CD4-positive, alpha-beta memory T cell (primary cell): Measurements from ENCODE around the gene CEBPE. TPM values are rescaled to one million over a fixed set of nuclear protein-coding genes. Genes with fewer than 3 reads are reported as not detected.

ENCODE experiments used
- CTCF ChIA-PET: fragments of 350-600 bp; sonication (Branson Sonifier 250); formaldehyde crosslinking; loops from one replicate; lab custom pipeline; 2021; ENCODE audit warnings: inconsistent platforms; ENCODE audit not compliant: partially characterized antibody; lab: Charles Lee
- POLR2A ChIA-PET: fragments of 350-600 bp; sonication (Branson Sonifier 250); formaldehyde crosslinking; loops from one replicate; lab custom pipeline; 2021; ENCODE audit not compliant: partially characterized antibody; lab: Charles Lee
- DNase-seq, 5 donors: peaks; one replicate each; pipeline versions ENCODE4 v3.0.0 to v3.0.0-alpha.2; 2020 to 2022; ENCODE audit warnings: mixed read lengths in 1 of 5
- H3K27ac ChIP-seq: one replicate; pipeline ENCODE4 v1.7.0; 2013; ENCODE audit warnings: low read depth, low read length
- H3K27me3 ChIP-seq: 2 replicates; pipeline ENCODE4 v1.7.0; 2013; ENCODE audit warnings: mild to moderate bottlenecking, low read length, moderate library complexity; ENCODE audit not compliant: insufficient read depth
- H3K36me3 ChIP-seq: 2 replicates; pipeline ENCODE4 v1.7.0; 2013; ENCODE audit warnings: mild to moderate bottlenecking, low read length, moderate library complexity; ENCODE audit not compliant: insufficient read depth
- H3K4me1 ChIP-seq: 2 replicates; pipeline ENCODE4 v1.7.0; 2013; ENCODE audit warnings: mild to moderate bottlenecking, low read length, moderate library complexity; ENCODE audit not compliant: insufficient read depth
- H3K4me3 ChIP-seq, 2 donors: one replicate each; pipeline ENCODE4 v1.7.0; 2013; ENCODE audit warnings: low read length in 2 of 2, mild to moderate bottlenecking in 1 of 2
- H3K9me3 ChIP-seq, 2 donors: one replicate each; pipeline ENCODE4 v1.7.0; 2013; ENCODE audit warnings: low read length in 2 of 2, control low read depth in 1 of 2; ENCODE audit not compliant: control insufficient read depth in 1 of 2
- H3K27ac Mint-ChIP-seq, 7 donors: one replicate each; pipeline ENCODE4 v1.8.0; 2020 to 2021; ENCODE audit warnings: mixed read lengths in 7 of 7, mild to moderate bottlenecking in 6 of 7, inconsistent platforms in 3 of 7, moderate library complexity in 3 of 7
- H3K27me3 Mint-ChIP-seq, 2 donors: one replicate each; pipeline ENCODE4 v1.8.0; 2020 to 2021; ENCODE audit warnings: mixed read lengths in 2 of 2
- H3K36me3 Mint-ChIP-seq, 2 donors: one replicate each; pipeline ENCODE4 v1.8.0; 2020 to 2021; ENCODE audit warnings: mixed read lengths in 2 of 2, inconsistent platforms in 1 of 2, mild to moderate bottlenecking in 1 of 2
- H3K4me1 Mint-ChIP-seq, 4 donors: one replicate each; pipeline ENCODE4 v1.8.0; 2020 to 2021; ENCODE audit warnings: mixed read lengths in 4 of 4, mild to moderate bottlenecking in 1 of 4
- H3K4me3 Mint-ChIP-seq, 8 donors: one replicate each; pipeline ENCODE4 v1.8.0; 2020 to 2021; ENCODE audit warnings: mixed read lengths in 8 of 8, mild to moderate bottlenecking in 7 of 8, moderate library complexity in 6 of 8, inconsistent platforms in 3 of 8
- H3K9me3 Mint-ChIP-seq, 8 donors: one replicate each; pipeline ENCODE4 v1.8.0; 2020 to 2021; ENCODE audit warnings: mixed read lengths in 8 of 8, mild to moderate bottlenecking in 5 of 8, inconsistent platforms in 3 of 8, moderate library complexity in 1 of 8
- intact Hi-C: fragments of 100-400 bp; cut with micrococcal nuclease; formaldehyde crosslinking; loops from one replicate; pipeline ENCODE4 v1.15.1; 2023
- polyA plus RNA-seq, 2 donors: library from polyadenylated mRNA; unstranded; fragments of 300-500 nt; fragmentation: Illumina TruSeq; gene quantifications; one replicate each; pipeline ENCODE4 v1.2.3, GENCODE V29; 2021
- total RNA-seq, 2 experiments: library from RNA; stranded (reverse); gene quantifications; one replicate each; pipeline ENCODE4 v1.2.3, GENCODE V29; 2021

The CEBPE gene
- under 1 TPM; 0.69 to 0.84 TPM for total RNA-seq
- polyA plus RNA-seq: under 1 TPM; 0.16 to 0.35 TPM

- no peak for DNase-seq
- peaks cover 30 to 61% (median 34%) of the 10 kb centered on the region in 4 donors for H3K4me1 Mint-ChIP-seq
These were observed at the start of gene CEBPE for GRCh38 chr14:23118506-23119362. Gene CEBPE (minus strand): TSS chr14:23119255. CDS start chr14:23119091, 164 bp downstream.

GRCh38 chr14:23168246-23168645 is 49.2 kb upstream of the CEBPE start:
- H3K4me3 Mint-ChIP-seq: no peak overlapping the region

More at GRCh38 chr14:23118506-23119362, at the start of gene CEBPE:
- Histone ChIP-seq H3K4me1 (peaks cover 64% of the 10 kb centered on the region), H3K27ac (peak within 1 kb of the TSS; percentile 49), H3K9me3 (no peaks in the 10 kb centered on the region), H3K36me3 (no peaks in the 10 kb centered on the region), H3K4me3 (no peak within 1 kb of the TSS), H3K27me3 (no peaks in the 10 kb centered on the region)
- Mint-ChIP-seq H3K27me3 (peaks cover 0 to 3% of the 10 kb centered on the region in 2 donors), H3K36me3 (no peaks in the 10 kb centered on the region), H3K9me3 (no peaks in the 10 kb centered on the region), H3K27ac (peak within 1 kb of the TSS; percentile 86 to 95 (median 91)), H3K4me3 (peak within 1 kb of the TSS; percentile 40 to 90 (median 77))
- intact Hi-C loops: no loop called here
- ChIA-PET CTCF (interaction anchor here (0.5 to 6.3 kb wide), 8 partner anchors 11 to 547 kb away, joined by 3 to 151 read pairs (median 4); partner anchors contain the start of gene SLC7A8), POLR2A (interaction anchor here (1.2 to 4.0 kb wide), 6 partner anchors 23 to 202 kb away, joined by 3 to 67 read pairs (median 15); partner anchors contain the start of genes ACIN1, C14orf119, PABPN1 and PPP1R3E)

GRCh38 chr14:23167116-23167847 is 48.2 kb upstream of the CEBPE start:
- H3K9me3 Mint-ChIP-seq: no peaks in the 10 kb centered on the region
- ChIA-PET POLR2A (no interaction called here), CTCF (interaction anchor here (2.9 kb wide), 1 partner anchor 46 kb away, joined by 7 read pairs; no protein-coding TSS in a partner anchor)
- H3K36me3 Mint-ChIP-seq: no peaks in the 10 kb centered on the region
- H3K27ac ChIP-seq: no peak overlapping the region
- no peaks in the 10 kb centered on the region for H3K36me3 ChIP-seq
- DNase-seq: no peak
- H3K4me3 ChIP-seq: no peak overlapping the region
- intact Hi-C loops: no loop called here
- no peak overlapping the region for H3K27ac Mint-ChIP-seq
- H3K4me3 Mint-ChIP-seq: no peak overlapping the region
- no peaks in the 10 kb centered on the region for H3K9me3 ChIP-seq
- peaks cover 3 to 9% of the 10 kb centered on the region in 2 donors for H3K27me3 Mint-ChIP-seq
- H3K4me1 Mint-ChIP-seq: peaks cover 0 to 14% (median 2%) of the 10 kb centered on the region in 4 donors
- H3K27me3 ChIP-seq: no peaks in the 10 kb centered on the region
- H3K4me1 ChIP-seq: peaks cover 7% of the 10 kb centered on the region

More at GRCh38 chr14:23168246-23168645, 49.2 kb upstream of the CEBPE start:
- DNase-seq: no peak
- H3K9me3 Mint-ChIP-seq: no peaks in the 10 kb centered on the region
- ChIA-PET CTCF (interaction anchor here (2.9 kb wide), 1 partner anchor 47 kb away, joined by 7 read pairs; no protein-coding TSS in a partner anchor), POLR2A (no interaction called here)
- no peaks in the 10 kb centered on the region for H3K36me3 ChIP-seq
- H3K4me1 Mint-ChIP-seq: peaks cover 0 to 11% (median 5%) of the 10 kb centered on the region in 4 donors
- no peak overlapping the region for H3K4me3 ChIP-seq
- no peak overlapping the region for H3K27ac ChIP-seq
- H3K36me3 Mint-ChIP-seq: no peaks in the 10 kb centered on the region
- intact Hi-C loops: no loop called here
- no peaks in the 10 kb centered on the region for H3K27me3 ChIP-seq
- peaks cover 3 to 12% of the 10 kb centered on the region in 2 donors for H3K27me3 Mint-ChIP-seq
- H3K27ac Mint-ChIP-seq: no peak overlapping the region
- H3K9me3 ChIP-seq: no peaks in the 10 kb centered on the region
- no peaks in the 10 kb centered on the region for H3K4me1 ChIP-seq

- Mint-ChIP-seq H3K9me3 (no peaks in the 10 kb centered on the region), H3K27me3 (peaks cover 3 to 9% of the 10 kb centered on the region in 2 donors), H3K4me3 (no peak overlapping the region), H3K4me1 (peaks cover 0 to 23% (median 10%) of the 10 kb centered on the region in 4 donors), H3K27ac (no peak overlapping the region), H3K36me3 (no peaks in the 10 kb centered on the region)
- ChIA-PET POLR2A (no interaction called here), CTCF (no interaction called here)
- intact Hi-C loops: no loop called here
- Histone ChIP-seq H3K36me3 (no peaks in the 10 kb centered on the region), H3K9me3 (no peaks in the 10 kb centered on the region), H3K27ac (no peak overlapping the region), H3K27me3 (no peaks in the 10 kb centered on the region), H3K4me3 (no peak overlapping the region), H3K4me1 (peaks cover 8% of the 10 kb centered on the region)
- no peak for DNase-seq
These were observed 45.9 kb upstream of the CEBPE start for GRCh38 chr14:23164949-23165348.

GRCh38 chr14:23164250-23164649 is 45.2 kb upstream of the CEBPE start:
- H3K36me3 Mint-ChIP-seq: no peaks in the 10 kb centered on the region
- no peaks in the 10 kb centered on the region for H3K36me3 ChIP-seq
- H3K27me3 ChIP-seq: no peaks in the 10 kb centered on the region
- DNase-seq: no peak
- H3K9me3 ChIP-seq: no peaks in the 10 kb centered on the region
- no peaks in the 10 kb centered on the region for H3K9me3 Mint-ChIP-seq
- H3K4me1 ChIP-seq: peaks cover 8% of the 10 kb centered on the region
- H3K27ac Mint-ChIP-seq: peak overlapping the region in 1 of 7 donors; percentile 49
- H3K4me1 Mint-ChIP-seq: peaks cover 0 to 21% (median 10%) of the 10 kb centered on the region in 4 donors
- peaks cover 3 to 10% of the 10 kb centered on the region in 2 donors for H3K27me3 Mint-ChIP-seq
- intact Hi-C loops: no loop called here
- POLR2A ChIA-PET: no interaction called here
- no peak overlapping the region for H3K4me3 ChIP-seq
- H3K4me3 Mint-ChIP-seq: no peak overlapping the region
- H3K27ac ChIP-seq: no peak overlapping the region
- CTCF ChIA-PET: no interaction called here

- POLR2A ChIA-PET: no interaction called here
- H3K9me3 ChIP-seq: no peaks in the 10 kb centered on the region
- H3K27ac ChIP-seq: no peak overlapping the region
- DNase-seq: no peak
- H3K27me3 ChIP-seq: no peaks in the 10 kb centered on the region
- H3K36me3 ChIP-seq: no peaks in the 10 kb centered on the region
- CTCF ChIA-PET: interaction anchor here (1.3 to 1.9 kb wide), 2 partner anchors 8 to 14 kb away, joined by 4 to 5 read pairs; no protein-coding TSS in a partner anchor
- peaks cover 0 to 21% (median 10%) of the 10 kb centered on the region in 4 donors for H3K4me1 Mint-ChIP-seq
- no peaks in the 10 kb centered on the region for H3K36me3 Mint-ChIP-seq
- H3K9me3 Mint-ChIP-seq: no peaks in the 10 kb centered on the region
- H3K27me3 Mint-ChIP-seq: peaks cover 3 to 11% of the 10 kb centered on the region in 2 donors
- no peak overlapping the region for H3K4me3 ChIP-seq
- intact Hi-C loops: no loop called here
- H3K4me3 Mint-ChIP-seq: no peak overlapping the region
- peak overlapping the region in 1 of 7 donors; percentile 49 for H3K27ac Mint-ChIP-seq
- peaks cover 8% of the 10 kb centered on the region for H3K4me1 ChIP-seq
These were observed 44.8 kb upstream of the CEBPE start for GRCh38 chr14:23163830-23164229.
